Left cardiac atrium (tissue), 4 donors: Measurements from ENCODE around the gene CDC34. TPM values are rescaled to one million over a fixed set of nuclear protein-coding genes. Genes with fewer than 3 reads are reported as not detected.
A peak's percentile ranks its signal among the peaks of the same experiment; 100 is the strongest.

Experiments used
- ATAC-seq, 2 donors: fragments of 200-7000 bp; cut with Tn5 transposase; one replicate each; pipeline ENCODE4 v1.9.1; 2020; ENCODE audit warnings: mild to moderate bottlenecking in 2 of 2, moderate library complexity in 2 of 2
- DNase-seq: peaks from one replicate; pipeline ENCODE4 v3.0.0-alpha.2; 2020
- intact Hi-C, 2 donors: fragments of 100-400 bp; cut with DNase I; formaldehyde crosslinking; loops; one replicate each; pipeline versions ENCODE4 v1.14.1 to v1.15.1; 2022 to 2023
- total RNA-seq, 2 donors: library from RNA; stranded (reverse); fragmentation: NEBNext Ultra II Directional; extraction: Animal tissue kit (Norgen Biotek cat#: 25700); gene quantifications; one replicate each; pipeline ENCODE4 v1.2.1, GENCODE V29; 2021
- donor health status: DM: no; HTN: yes; CAD: no.
- donor health status: DM: no; HTN: yes; CAD: no; lungs with severe emphysema.
- donor health status: DM: yes; HTN: yes; CAD: no.
- donor health status: Dilated cardiomyopathy.

Gene CDC34
- total RNA-seq, 2 donors from 2014 or later, result 63.9 to 71.0 TPM

DNA sequence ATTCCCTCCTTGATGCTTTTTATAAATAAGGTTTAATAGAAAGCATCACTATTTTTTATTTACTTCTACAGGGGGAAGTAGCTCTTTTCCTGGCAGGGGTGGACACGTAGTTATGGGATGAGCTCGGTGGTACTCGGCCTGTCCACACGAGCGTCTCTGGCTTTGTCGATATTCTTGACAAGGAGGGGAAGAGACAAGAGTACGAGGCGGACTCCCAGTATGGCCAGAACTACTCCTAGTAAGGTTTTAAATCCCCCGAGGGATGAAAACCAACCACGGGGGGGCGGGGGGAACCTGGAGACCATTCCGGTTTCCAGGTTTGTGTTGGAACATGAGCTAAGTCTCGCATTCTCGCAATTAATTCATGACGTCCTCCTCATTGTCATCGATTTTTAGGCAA is 35.3 kb downstream of the CDC34 start:
- DNase-seq (no peak), ATAC-seq (no peak)
- intact Hi-C loops, result no loop called here

- DNase-seq (no peak), ATAC-seq (no peak)
- intact Hi-C loops, result no loop called here
These were observed 35.8 kb downstream of the CDC34 start for GRCh38 chr19:567296-567900.

DNA sequence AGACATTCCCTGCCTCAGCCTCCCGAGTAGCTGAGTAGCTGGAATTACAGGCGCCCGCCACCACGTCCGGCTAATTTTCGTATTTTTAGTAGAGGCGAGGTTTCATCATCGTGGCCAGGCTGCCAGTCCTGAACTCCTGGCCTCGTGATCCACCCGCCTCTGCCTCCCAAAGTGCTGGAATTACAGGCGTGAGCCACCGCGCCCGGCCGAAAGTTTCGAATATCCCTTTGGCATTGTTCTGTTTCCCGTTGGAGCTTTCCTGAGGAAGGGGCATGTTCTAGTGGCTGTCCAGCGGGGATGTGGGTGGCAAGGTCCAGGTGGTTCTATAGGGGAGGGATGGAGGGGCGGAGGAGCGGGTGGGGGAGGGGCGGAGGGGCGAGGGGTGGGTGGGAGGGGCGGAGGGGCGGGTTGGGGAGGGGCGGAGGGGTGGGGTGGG is 38.7 kb downstream of the CDC34 start:
- DNase-seq, result no peak
- no peak for ATAC-seq
- intact Hi-C loops, result loop anchor here in 1 of 2 donors (10.0 kb wide), 1 partner anchor 165 kb away; no protein-coding TSS in a partner anchor

DNA sequence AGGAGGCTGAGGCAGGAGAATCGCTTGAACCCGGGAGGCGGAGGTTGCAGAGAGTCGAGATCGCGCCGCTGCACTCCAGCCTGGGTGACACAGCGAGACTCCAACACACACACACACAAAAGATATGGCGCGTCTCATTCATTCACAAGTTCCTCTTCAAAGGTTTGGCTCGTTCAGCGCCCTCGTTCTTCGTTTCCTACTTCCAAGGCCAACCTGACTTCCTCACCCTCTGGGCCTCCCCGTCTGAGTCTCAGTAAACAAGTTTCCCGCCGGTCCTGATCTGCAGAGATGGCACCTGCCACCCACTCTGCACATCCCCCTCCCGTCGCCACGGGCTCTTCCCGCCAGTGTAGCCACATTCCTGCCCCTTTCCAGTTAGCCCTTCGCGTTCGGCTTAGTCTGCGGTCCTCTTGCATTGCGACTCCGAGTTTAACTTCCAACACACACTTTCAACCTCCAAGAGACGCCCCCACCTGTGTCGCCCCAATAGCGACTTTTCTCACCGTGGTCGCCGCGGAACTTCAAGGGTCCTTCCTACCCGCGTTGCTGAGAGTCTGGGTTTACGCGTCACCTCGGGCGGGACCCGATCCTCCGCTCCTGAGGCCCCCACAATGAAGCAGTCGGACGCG is 39.5 kb downstream of the CDC34 start:
- DNase-seq (no peak), ATAC-seq (no peak)

GRCh38 chr19:571566-571974 is 40.0 kb downstream of the CDC34 start:
- DNase-seq (no peak), ATAC-seq (no peak)
- intact Hi-C loops, result loop anchor here in 1 of 2 donors (10.0 kb wide), 1 partner anchor 163 kb away; no protein-coding TSS in a partner anchor

More for the DNA sequence above, 39.5 kb downstream of the CDC34 start:
- intact Hi-C loops, result loop anchor here in 1 of 2 donors (10.0 kb wide), 1 partner anchor 164 kb away; no protein-coding TSS in a partner anchor

DNA sequence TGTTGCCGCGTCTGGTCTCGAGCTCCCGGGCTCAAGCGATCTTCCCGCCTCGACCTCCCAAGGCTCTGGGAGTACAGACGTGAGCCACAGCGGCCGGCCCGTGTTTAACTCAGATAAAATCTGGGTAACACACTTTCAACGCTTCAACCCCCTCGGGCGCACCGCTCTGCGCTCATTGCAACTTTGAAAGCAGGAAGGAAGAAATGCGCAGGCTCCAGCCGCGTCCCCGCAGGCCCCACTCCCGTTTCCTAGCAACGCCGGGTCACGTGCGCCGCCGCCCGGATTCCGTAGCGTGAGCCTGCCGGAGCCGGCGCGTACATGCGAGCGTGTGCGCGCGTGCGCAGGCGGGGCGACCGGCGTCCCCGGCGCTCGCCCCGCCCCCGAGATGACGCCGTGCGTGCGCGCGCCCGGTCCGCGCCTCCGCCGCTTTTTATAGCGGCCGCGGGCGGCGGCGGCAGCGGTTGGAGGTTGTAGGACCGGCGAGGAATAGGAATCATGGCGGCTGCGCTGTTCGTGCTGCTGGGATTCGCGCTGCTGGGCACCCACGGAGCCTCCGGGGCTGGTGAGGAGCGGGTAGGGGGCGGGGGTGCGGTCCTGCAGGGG is 40.7 kb downstream of the CDC34 start, which contains the start of gene BSG:
BSG (plus strand) TSS at position 457 of the 603 bp plus-strand sequence; CDS start at position 496, 39 bp downstream.
- intact Hi-C loops, result loop anchor here (2.0 to 10.0 kb wide), 2 partner anchors 39 to 163 kb away; no protein-coding TSS in a partner anchor
- ATAC-seq, result peak; percentile 83 to 87
- DNase-seq, result peak; percentile 99

GRCh38 chr19:572743-573518 is 41.4 kb downstream of the CDC34 start:
- ATAC-seq, result peak; percentile 4 to 8
- peak; percentile 59 for DNase-seq
- intact Hi-C loops, result loop anchor here (2.0 to 10.0 kb wide), 2 partner anchors 40 to 162 kb away; no protein-coding TSS in a partner anchor

GRCh38 chr19:573519-573825 is 41.9 kb downstream of the CDC34 start:
- ATAC-seq (no peak), DNase-seq (no peak)
- intact Hi-C loops, result loop anchor here (2.0 to 10.0 kb wide), 2 partner anchors 41 to 161 kb away; no protein-coding TSS in a partner anchor

- DNase-seq (no peak), ATAC-seq (peak; percentile 21 to 36)
- intact Hi-C loops, result loop anchor here in 1 of 2 donors (10.0 kb wide), 1 partner anchor 160 kb away; no protein-coding TSS in a partner anchor
These were observed 43.3 kb downstream of the CDC34 start for GRCh38 chr19:574658-575526.

DNA sequence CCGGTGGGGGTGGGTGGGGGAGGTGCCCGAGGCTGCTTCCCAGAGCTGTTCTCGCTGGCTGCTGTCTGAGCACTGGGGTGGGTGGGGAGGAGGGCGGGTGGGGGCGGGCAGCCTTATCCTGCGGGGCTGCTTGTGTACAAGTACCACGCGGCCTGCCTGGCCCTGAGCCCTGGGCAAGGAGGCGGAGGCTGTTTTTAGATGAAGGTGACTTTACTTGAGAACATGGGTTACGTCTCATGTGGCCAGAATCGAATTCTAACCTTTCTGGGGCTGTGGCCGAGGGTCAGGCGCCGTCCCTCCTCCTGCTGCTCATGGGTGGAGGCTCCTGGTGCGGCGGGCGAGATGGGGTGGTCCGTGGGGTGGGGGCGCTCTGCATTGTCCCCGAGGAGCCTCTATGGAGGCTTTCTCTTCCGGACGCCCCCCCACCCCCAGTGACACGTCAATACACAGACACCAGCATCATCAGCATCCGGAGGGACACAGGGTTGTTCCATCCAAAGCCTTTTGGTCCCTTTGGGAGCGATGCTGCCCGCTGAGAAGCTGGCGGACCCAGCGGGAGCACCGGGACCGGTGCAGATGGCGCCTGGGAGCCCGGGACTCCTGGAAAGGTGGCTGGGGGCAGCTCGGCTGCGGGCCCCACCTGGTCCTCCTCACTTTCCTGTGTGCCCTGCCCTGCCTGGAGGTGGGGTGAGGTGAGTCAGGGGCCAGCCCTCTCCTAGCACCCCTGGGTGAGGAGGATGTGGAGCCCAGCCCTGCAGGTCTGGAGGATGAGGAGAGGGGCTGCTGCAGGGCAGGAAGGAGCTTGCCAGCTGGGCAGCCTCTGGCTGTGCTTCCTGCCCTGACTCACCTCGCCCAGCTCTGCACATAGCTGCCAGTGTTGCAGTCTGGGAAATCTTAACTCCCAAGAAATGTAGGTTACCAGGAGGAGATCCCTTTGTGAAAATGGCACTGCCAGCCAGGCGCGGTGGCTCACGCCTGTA is 44.3 kb downstream of the CDC34 start:
- ATAC-seq (peak; percentile 42 to 53), DNase-seq (peak; percentile 80)
- intact Hi-C loops, result loop anchor here in 1 of 2 donors (10.0 kb wide), 1 partner anchor 159 kb away; no protein-coding TSS in a partner anchor

- DNase-seq (no peak), ATAC-seq (no peak)
- intact Hi-C loops, result loop anchor here in 1 of 2 donors (10.0 kb wide), 1 partner anchor 158 kb away; no protein-coding TSS in a partner anchor
These were observed 45.3 kb downstream of the CDC34 start for GRCh38 chr19:576768-577438.

- intact Hi-C loops, result loop anchor here in 1 of 2 donors (10.0 kb wide), 1 partner anchor 157 kb away; no protein-coding TSS in a partner anchor
- no peak for ATAC-seq
- DNase-seq, result no peak
These were observed 46.2 kb downstream of the CDC34 start for GRCh38 chr19:577439-578392.

GRCh38 chr19:579111-579841 is 47.7 kb downstream of the CDC34 start:
- DNase-seq, result no peak
- no peak for ATAC-seq
- intact Hi-C loops, result loop anchor here in 1 of 2 donors (10.0 kb wide), 1 partner anchor 156 kb away; no protein-coding TSS in a partner anchor

DNA sequence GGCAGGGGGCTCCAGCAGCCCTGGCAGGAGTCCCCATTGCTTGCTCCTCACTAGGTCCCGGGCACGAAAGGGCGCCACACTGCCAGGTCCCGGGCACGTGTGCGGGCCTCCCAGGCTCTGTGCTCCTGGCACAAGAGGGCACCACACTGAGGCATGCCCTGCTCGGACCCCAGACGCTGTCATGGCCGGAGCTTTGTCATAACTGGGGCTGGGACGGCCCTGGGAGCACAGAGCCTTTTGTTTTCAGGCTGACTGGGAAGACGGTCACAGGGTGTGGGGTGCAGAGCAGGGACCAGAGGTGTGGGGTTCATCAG is 48.2 kb downstream of the CDC34 start:
- no peak for DNase-seq
- intact Hi-C loops, result loop anchor here (10.0 kb wide), 2 partner anchors 55 to 155 kb away; partner anchors contain the start of genes FGF22 (in 1 of the 2) and POLRMT (in 1 of the 2)

More for the DNA sequence above, 48.2 kb downstream of the CDC34 start:
- ATAC-seq, result no peak
